GM12801 (cell line): ENCODE measurements around the gene CDKN1A.

Experiments
- CTCF ChIP-seq: IDR thresholded peaks from one replicate; pipeline ENCODE4 v1.5.1; 2011; ENCODE audit warnings: control low read depth; ENCODE audit not compliant: insufficient read length; ENCODE audit errors: extremely low read depth

Gene CDKN1A

DNA sequence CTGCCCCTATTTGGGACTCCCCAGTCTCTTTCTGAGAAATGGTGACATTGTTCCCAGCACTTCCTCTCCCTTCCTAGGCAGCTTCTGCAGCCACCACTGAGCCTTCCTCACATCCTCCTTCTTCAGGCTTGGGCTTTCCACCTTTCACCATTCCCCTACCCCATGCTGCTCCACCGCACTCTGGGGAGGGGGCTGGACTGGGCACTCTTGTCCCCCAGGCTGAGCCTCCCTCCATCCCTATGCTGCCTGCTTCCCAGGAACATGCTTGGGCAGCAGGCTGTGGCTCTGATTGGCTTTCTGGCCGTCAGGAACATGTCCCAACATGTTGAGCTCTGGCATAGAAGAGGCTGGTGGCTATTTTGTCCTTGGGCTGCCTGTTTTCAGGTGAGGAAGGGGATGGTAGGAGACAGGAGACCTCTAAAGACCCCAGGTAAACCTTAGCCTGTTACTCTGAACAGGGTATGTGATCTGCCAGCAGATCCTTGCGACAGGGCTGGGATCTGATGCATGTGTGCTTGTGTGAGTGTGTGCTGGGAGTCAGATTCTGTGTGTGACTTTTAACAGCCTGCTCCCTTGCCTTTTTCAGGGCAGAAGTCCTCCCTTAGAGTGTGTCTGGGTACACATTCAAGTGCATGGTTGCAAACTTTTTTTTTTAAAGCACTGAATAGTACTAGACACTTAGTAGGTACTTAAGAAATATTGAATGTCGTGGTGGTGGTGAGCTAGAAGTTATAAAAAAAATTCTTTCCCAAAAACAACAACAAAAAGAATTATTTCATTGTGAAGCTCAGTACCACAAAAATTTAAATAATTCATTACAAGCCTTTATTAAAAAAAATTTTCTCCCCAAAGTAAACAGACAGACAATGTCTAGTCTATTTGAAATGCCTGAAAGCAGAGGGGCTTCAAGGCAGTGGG lies 2.1 kb upstream of the CDKN1A start:
- TF ChIP-seq CTCF: no peak

GRCh38 chr6:36677059-36677749 lies 1.3 kb upstream of the CDKN1A start:
- TF ChIP-seq CTCF: no peak

DNA sequence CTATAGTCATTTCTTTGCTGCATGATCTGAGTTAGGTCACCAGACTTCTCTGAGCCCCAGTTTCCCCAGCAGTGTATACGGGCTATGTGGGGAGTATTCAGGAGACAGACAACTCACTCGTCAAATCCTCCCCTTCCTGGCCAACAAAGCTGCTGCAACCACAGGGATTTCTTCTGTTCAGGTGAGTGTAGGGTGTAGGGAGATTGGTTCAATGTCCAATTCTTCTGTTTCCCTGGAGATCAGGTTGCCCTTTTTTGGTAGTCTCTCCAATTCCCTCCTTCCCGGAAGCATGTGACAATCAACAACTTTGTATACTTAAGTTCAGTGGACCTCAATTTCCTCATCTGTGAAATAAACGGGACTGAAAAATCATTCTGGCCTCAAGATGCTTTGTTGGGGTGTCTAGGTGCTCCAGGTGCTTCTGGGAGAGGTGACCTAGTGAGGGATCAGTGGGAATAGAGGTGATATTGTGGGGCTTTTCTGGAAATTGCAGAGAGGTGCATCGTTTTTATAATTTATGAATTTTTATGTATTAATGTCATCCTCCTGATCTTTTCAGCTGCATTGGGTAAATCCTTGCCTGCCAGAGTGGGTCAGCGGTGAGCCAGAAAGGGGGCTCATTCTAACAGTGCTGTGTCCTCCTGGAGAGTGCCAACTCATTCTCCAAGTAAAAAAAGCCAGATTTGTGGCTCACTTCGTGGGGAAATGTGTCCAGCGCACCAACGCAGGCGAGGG lies 594 bp upstream of the CDKN1A start:
- TF ChIP-seq CTCF: no peak

DNA sequence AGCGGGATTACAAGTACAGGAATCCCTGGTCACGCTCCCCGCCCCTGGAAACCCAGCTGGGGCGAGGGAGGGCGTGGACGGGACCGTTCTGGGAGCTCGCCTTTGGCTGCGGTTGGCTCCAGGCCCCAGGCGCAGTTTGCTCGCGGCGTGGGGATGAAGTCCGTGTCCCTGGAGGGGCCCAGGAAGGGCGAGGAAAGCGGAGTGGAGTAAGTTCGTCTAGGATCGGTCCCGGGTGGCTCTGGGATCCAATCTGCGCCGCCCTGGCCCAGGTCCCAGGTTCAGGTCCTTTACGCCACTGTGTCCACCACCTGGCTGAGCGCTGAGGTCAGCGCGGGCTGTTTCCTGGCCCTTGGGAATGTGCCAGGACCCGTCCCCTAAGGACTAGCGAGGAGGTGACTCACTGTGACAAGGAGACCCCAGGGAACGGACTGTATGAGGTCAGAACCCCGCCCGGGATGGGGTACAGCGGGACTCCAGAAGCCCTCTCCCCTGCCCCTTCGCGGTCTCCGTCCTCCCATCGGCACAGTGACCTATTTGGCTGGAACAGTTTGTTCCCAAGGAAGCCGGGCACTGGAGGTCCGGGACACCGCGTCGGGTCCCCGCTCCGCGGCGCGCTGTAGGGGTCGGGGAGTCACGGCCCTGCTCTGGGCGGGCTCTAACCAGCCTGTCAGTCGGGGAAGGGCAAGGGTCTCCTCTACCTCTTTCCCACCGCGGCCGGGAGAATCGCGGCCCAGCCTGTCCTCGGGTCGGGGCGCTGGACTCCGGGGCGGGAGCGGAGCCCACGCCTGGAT lies 724 bp downstream of the CDKN1A start:
- TF ChIP-seq CTCF: no peak

GRCh38 chr6:36682328-36683144 lies 4.0 kb downstream of the CDKN1A start:
- TF ChIP-seq CTCF: no peak

DNA sequence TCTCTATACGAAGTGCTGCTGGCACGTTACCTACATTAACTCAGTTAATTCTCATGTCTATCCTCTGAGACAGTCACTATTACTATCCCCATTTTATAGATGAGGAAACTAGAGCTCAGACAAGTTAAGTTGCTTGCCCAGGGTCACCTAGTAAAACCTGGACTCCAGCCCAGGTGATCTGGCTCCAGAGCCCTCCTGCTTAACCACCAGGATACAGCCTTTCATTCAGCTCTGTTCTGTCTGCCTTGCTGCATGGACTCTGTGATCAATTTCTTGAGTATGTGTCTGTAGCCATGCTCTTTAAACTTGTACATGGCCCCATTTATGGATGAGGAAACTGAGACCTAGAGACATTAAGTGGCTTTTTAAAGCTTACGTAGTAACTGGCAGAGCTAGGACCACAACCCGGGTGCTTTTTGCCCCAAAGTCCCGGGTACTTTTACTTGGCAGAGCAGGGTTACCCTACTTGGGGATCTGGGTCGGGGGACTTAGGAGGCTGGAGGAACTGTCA lies 4.7 kb downstream of the CDKN1A start:
- TF ChIP-seq CTCF: no peak
